DMS79 treated with DMSO at 0.1 percent for 48 hours (cell line): ENCODE measurements around the gene AKT1.

Experiments
- DNase-seq: peaks from one replicate; lab custom pipeline; 2025; lab: John Stamatoyannopoulos, UW

AKT1 gene

GRCh38 chr14:104722938-104723650, 72.5 kb downstream of the AKT1 start:
- DNase-seq = no peak

DNA sequence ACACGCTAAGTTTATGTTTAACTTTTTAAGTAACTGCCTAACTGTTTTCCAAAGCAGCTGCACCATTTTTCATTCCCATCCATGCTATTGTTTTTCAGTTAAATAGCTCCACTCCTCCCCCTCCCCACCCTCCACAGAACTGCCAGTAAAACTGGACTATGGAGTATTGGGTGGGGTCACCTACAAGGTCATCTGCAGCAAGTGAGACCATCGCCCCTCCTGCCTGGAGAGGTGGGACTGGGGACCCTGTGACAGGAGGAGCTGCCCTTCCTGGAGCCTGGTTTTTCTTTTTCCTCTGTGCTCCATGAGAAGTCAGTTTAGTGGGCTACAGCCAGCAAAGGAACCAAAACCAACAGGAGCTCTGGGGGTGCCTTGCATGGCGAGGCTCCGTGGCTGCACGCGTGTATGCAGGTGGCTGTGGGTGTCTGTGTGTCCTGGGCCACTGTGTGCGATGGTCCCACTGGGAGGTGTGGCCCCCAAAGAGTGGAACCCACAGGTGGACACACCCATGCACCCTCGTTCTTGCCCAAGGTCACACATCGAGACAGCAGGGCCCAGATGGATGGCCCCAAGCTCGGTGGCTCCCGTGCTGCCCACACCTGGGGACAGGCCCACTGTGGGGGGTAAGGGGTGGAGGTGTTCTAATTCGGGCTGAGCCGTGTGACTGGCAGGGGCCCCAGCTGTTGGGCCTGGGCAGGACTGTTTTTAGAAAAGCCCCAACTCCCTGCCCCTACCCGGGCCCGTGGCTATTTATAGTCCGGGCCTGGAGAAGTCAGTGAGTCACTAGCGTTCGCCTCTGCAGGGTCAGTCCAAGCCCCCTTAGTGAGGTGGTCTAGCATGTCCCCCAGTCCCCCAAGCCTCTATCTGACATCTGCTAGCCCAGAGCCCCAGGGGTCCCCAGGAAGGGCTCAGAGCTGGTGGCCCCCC, 73.8 kb downstream of the AKT1 start:
- no peak for DNase-seq
